ENCODE results near the gene CBY1.
A peak's percentile ranks its signal among the peaks of the same experiment; 100 is the strongest.

Gene CBY1

DNA sequence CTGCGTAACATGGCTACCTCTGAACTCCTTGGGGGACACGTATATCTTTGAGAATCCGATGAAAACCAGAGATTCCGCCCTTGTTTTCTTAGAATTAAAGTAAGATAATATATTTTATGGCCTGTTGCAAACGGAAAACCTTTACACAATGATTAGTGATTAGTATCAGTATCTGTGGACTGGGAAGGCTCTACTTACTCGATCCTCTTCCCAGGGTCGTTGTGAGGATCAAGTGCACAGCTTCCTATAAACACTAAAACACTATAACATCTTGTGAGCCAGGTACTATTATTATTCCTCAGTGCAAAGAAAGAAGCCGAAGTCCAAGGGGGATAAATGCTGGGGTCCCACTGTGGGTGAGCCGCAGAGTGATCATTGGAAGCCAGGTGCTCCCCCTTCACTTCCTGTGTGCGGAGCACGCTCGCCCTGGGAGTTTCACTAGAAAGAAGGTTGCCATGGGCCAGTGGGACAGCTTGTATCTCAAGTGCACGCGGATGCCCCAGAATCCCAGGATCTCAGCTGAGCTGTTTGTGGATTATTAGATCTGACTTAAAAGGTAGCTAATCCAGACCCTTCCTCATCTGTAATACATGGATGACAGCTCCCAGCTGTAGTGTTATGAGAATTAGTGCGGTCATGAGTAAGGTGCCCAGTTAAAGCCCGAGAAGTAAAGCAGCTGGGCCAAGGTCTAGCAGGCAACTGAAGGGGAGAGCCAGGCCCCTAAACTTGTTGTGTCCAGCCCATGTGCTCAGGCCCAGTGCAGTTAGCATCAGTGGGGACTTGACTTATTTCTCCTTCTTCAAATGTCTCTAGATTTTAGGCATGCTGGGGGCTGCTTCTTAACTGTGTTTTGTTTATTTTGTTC is 839 bp downstream of the CBY1 start:
- H3K9ac ChIP-seq (ENCODE audit: low read length): peak overlapping the region; percentile 69
- peak overlapping the region; percentile 92 for H3K4me3 ChIP-seq (ENCODE audit: low read length)
- H3K27me3 ChIP-seq (ENCODE audit: control insufficient read depth, insufficient read depth, low read length): no peaks in the 10 kb centered on the region
- H3K36me3 ChIP-seq (ENCODE audit: control insufficient read depth, insufficient read depth, low read length): no peaks in the 10 kb centered on the region
- peak overlapping the region; percentile 96 for H3K27ac ChIP-seq (ENCODE audit: low read depth, low read length)
- peaks cover 9% of the 10 kb centered on the region for H3K4me1 ChIP-seq (ENCODE audit: control insufficient read depth, insufficient read depth, low read length)

DNA sequence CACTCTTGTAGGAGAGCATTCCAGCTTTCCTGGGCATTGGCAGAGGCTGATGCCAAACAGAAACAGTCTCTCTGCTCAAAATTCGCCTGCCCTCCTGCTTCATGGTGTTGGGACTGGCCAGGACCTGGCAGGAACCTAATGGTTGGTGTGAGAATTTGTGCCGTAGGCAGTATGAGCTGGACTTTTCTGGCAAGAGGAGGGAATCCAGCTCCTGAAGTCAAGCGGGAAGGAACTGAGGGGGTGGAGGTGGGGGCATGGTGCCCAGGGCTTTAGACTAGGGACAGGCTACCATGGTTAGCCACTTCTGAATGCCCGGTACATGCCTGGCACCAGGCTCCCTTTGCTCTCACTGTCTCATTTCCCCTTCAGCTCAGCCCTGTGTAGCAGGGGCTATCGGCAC is 18.4 kb downstream of the CBY1 start:
- H3K27ac ChIP-seq (ENCODE audit: low read depth, low read length): no peak overlapping the region

GRCh38 chr22:38675833-38676232 is 19.4 kb downstream of the CBY1 start:
- Histone ChIP-seq H3K9ac (ENCODE audit: low read length) (no peak overlapping the region), H3K4me3 (ENCODE audit: low read length) (no peak overlapping the region), H3K27me3 (ENCODE audit: control insufficient read depth, insufficient read depth, low read length) (no peaks in the 10 kb centered on the region), H3K27ac (ENCODE audit: low read depth, low read length) (no peak overlapping the region), H3K4me1 (ENCODE audit: control insufficient read depth, insufficient read depth, low read length) (no peaks in the 10 kb centered on the region), H3K36me3 (ENCODE audit: control insufficient read depth, insufficient read depth, low read length) (peaks cover 8% of the 10 kb centered on the region)

More for the DNA sequence above, 18.4 kb downstream of the CBY1 start:
- Histone ChIP-seq H3K4me3 (ENCODE audit: low read length) (no peak overlapping the region), H3K36me3 (ENCODE audit: control insufficient read depth, insufficient read depth, low read length) (peaks cover 8% of the 10 kb centered on the region), H3K9ac (ENCODE audit: low read length) (no peak overlapping the region), H3K4me1 (ENCODE audit: control insufficient read depth, insufficient read depth, low read length) (no peaks in the 10 kb centered on the region), H3K27me3 (ENCODE audit: control insufficient read depth, insufficient read depth, low read length) (no peaks in the 10 kb centered on the region)

DNA sequence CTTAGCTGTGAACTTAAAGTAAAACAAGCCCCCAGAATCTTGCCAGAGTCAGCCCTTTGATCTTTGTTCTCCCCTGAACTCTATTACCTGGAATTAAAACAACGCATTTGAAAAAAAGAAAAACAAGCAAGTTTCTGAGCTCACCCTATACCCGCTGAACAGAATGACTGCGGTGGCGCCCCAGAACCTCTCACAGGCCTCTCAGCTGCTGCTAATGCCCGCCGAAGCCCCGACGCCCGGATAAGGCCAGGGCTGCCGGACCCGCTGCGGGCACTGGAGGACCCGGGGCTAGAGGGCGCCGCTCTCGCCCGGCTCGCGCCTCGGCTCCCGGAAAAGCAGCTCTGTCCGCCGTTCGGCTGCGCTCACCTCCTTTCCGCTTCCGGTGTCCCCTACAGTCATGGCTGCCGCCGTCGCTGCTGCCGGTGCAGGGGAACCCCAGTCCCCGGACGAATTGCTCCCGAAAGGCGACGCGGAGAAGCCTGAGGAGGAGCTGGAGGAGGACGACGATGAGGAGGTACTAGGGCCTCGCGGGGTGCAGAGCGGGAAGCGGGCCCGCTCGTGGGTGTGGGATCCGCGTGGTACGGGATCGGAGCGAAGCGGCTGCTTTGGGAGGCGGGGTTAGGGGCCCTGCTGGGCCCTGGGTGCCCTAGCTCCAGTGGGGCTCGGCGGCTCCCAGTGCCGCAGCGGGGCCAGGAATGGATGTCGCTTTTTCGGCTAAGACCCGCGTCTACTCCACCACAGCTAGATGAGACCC is 25.3 kb downstream of the CBY1 start, which contains the start of gene TOMM22:
TSS of gene TOMM22 (plus strand) at position 376 of the 754 bp plus-strand sequence. CDS start at position 398, 22 bp downstream.
- Histone ChIP-seq H3K27ac (ENCODE audit: low read depth, low read length) (peak within 1 kb of the TSS; percentile 61), H3K36me3 (ENCODE audit: control insufficient read depth, insufficient read depth, low read length) (peaks cover 23% of the 10 kb centered on the region), H3K4me3 (ENCODE audit: low read length) (peak within 1 kb of the TSS; percentile 99), H3K9ac (ENCODE audit: low read length) (peak within 1 kb of the TSS; percentile 80), H3K27me3 (ENCODE audit: control insufficient read depth, insufficient read depth, low read length) (no peaks in the 10 kb centered on the region), H3K4me1 (ENCODE audit: control insufficient read depth, insufficient read depth, low read length) (peaks cover 10% of the 10 kb centered on the region)

DNA sequence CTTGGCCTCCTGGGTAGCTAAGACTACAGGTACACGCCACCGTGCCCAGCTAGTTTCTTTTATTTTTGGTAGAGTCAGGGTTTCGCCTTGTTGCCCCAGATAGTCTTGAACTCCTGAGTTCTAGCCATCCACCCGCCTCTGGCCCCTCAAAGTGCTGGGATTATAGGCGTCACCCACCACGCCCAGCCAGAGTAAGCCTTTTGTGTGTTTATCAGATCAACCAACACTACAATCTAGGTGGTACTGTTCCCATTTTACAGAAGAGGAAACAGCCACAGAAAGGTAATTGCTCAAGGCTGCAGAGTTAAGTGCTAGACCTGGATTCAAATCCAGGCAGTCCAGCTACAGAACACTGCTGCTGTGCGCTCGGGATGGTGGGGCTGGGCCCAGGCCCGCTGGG is 28.5 kb downstream of the CBY1 start:
- Histone ChIP-seq H3K9ac (ENCODE audit: low read length) (no peak overlapping the region), H3K27ac (ENCODE audit: low read depth, low read length) (no peak overlapping the region), H3K4me1 (ENCODE audit: control insufficient read depth, insufficient read depth, low read length) (peaks cover 10% of the 10 kb centered on the region), H3K4me3 (ENCODE audit: low read length) (no peak overlapping the region), H3K36me3 (ENCODE audit: control insufficient read depth, insufficient read depth, low read length) (peaks cover 38% of the 10 kb centered on the region), H3K27me3 (ENCODE audit: control insufficient read depth, insufficient read depth, low read length) (no peaks in the 10 kb centered on the region)

GRCh38 chr22:38685761-38686160 is 29.3 kb downstream of the CBY1 start:
- Histone ChIP-seq H3K36me3 (ENCODE audit: control insufficient read depth, insufficient read depth, low read length) (peaks cover 38% of the 10 kb centered on the region), H3K27ac (ENCODE audit: low read depth, low read length) (no peak overlapping the region), H3K27me3 (ENCODE audit: control insufficient read depth, insufficient read depth, low read length) (no peaks in the 10 kb centered on the region), H3K4me1 (ENCODE audit: control insufficient read depth, insufficient read depth, low read length) (peaks cover 10% of the 10 kb centered on the region), H3K4me3 (ENCODE audit: low read length) (no peak overlapping the region), H3K9ac (ENCODE audit: low read length) (no peak overlapping the region)

GRCh38 chr22:38689651-38690050 is 33.2 kb downstream of the CBY1 start:
- Histone ChIP-seq H3K36me3 (ENCODE audit: control insufficient read depth, insufficient read depth, low read length) (peaks cover 28% of the 10 kb centered on the region), H3K27ac (ENCODE audit: low read depth, low read length) (no peak overlapping the region), H3K4me1 (ENCODE audit: control insufficient read depth, insufficient read depth, low read length) (no peaks in the 10 kb centered on the region)

DNA sequence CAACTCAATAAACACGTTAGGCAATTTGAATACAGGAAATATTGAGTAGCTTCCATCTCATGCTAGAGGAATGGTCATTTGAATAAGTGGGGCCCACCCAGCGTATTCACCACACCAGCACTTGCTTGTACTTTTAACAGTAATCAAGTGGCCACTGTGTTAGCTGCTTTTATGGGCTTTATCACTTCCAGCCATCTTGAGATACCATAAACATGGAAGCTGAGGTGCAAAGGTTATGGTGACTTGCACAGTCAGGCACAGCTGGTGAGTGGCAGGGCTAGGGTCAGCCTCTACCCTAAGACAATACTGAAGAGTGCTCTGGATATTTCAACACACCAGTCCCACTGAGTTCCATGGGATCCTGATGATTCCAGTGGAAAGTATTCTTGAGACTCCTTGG is 37.6 kb downstream of the CBY1 start:
- no peaks in the 10 kb centered on the region for H3K36me3 ChIP-seq (ENCODE audit: control insufficient read depth, insufficient read depth, low read length)
- no peak overlapping the region for H3K27ac ChIP-seq (ENCODE audit: low read depth, low read length)
- no peak overlapping the region for H3K4me3 ChIP-seq (ENCODE audit: low read length)
- H3K9ac ChIP-seq (ENCODE audit: low read length): no peak overlapping the region
- peaks cover 15% of the 10 kb centered on the region for H3K4me1 ChIP-seq (ENCODE audit: control insufficient read depth, insufficient read depth, low read length)
- H3K27me3 ChIP-seq (ENCODE audit: control insufficient read depth, insufficient read depth, low read length): no peaks in the 10 kb centered on the region

More at GRCh38 chr22:38689651-38690050, 33.2 kb downstream of the CBY1 start:
- Histone ChIP-seq H3K9ac (ENCODE audit: low read length) (no peak overlapping the region), H3K4me3 (ENCODE audit: low read length) (no peak overlapping the region), H3K27me3 (ENCODE audit: control insufficient read depth, insufficient read depth, low read length) (no peaks in the 10 kb centered on the region)

- Histone ChIP-seq H3K27me3 (ENCODE audit: control insufficient read depth, insufficient read depth, low read length) (no peaks in the 10 kb centered on the region), H3K9ac (ENCODE audit: low read length) (no peak overlapping the region), H3K36me3 (ENCODE audit: control insufficient read depth, insufficient read depth, low read length) (no peaks in the 10 kb centered on the region), H3K4me3 (ENCODE audit: low read length) (no peak overlapping the region), H3K4me1 (ENCODE audit: control insufficient read depth, insufficient read depth, low read length) (peaks cover 23% of the 10 kb centered on the region), H3K27ac (ENCODE audit: low read depth, low read length) (no peak overlapping the region)
Measured at GRCh38 chr22:38694940-38695339, 38.5 kb downstream of the CBY1 start.

- H3K36me3 ChIP-seq (ENCODE audit: control insufficient read depth, insufficient read depth, low read length): no peaks in the 10 kb centered on the region
- no peaks in the 10 kb centered on the region for H3K27me3 ChIP-seq (ENCODE audit: control insufficient read depth, insufficient read depth, low read length)
- H3K4me1 ChIP-seq (ENCODE audit: control insufficient read depth, insufficient read depth, low read length): peaks cover 26% of the 10 kb centered on the region
- no peak overlapping the region for H3K9ac ChIP-seq (ENCODE audit: low read length)
- H3K4me3 ChIP-seq (ENCODE audit: low read length): no peak overlapping the region
- no peak overlapping the region for H3K27ac ChIP-seq (ENCODE audit: low read depth, low read length)
Measured at GRCh38 chr22:38696606-38697424, 40.4 kb downstream of the CBY1 start.

GRCh38 chr22:38697425-38698089 is 41.1 kb downstream of the CBY1 start:
- H3K27ac ChIP-seq (ENCODE audit: low read depth, low read length): no peak overlapping the region
- H3K36me3 ChIP-seq (ENCODE audit: control insufficient read depth, insufficient read depth, low read length): no peaks in the 10 kb centered on the region
- H3K9ac ChIP-seq (ENCODE audit: low read length): no peak overlapping the region
- no peaks in the 10 kb centered on the region for H3K27me3 ChIP-seq (ENCODE audit: control insufficient read depth, insufficient read depth, low read length)
- H3K4me3 ChIP-seq (ENCODE audit: low read length): no peak overlapping the region
- peaks cover 26% of the 10 kb centered on the region for H3K4me1 ChIP-seq (ENCODE audit: control insufficient read depth, insufficient read depth, low read length)
